Measurements from ENCODE around the gene CDKN1A. TPM values are rescaled to one million over a fixed set of nuclear protein-coding genes. Genes with fewer than 3 reads are reported as not detected.

Gene CDKN1A
- polyA plus RNA-seq, 3 donors, result 117 to 1,223 (median 144) TPM

GRCh38 chr6:36717231-36717825, 38.8 kb downstream of the CDKN1A start:
- Histone ChIP-seq H3K27ac (ENCODE audit: low read depth in 1 of 2, low read length in 2 of 2) (no peak overlapping the region), H3K4me3 (replicated peaks in 1 of 3; ENCODE audit: low read depth in 2 of 3, low read length in 3 of 3) (no peak overlapping the region), H4K20me1 (ENCODE audit: insufficient read depth, low read length) (no peaks in the 10 kb centered on the region), H3K36me3 (replicated peaks in 1 of 2; ENCODE audit: control insufficient read depth in 1 of 2, insufficient read depth in 2 of 2, low read length in 2 of 2) (peaks cover 81 to 98% of the 10 kb centered on the region in 2 donors), H3K4me2 (replicated peaks; ENCODE audit: extremely low read depth, low read length, poor library complexity, severe bottlenecking) (no peak overlapping the region), H3K9ac (ENCODE audit: insufficient read depth, low read length, poor library complexity, severe bottlenecking) (no peak overlapping the region), H3K9me3 (replicated peaks in 1 of 2; ENCODE audit: control insufficient read depth in 1 of 2, insufficient read depth in 1 of 2, low read length in 2 of 2) (no peaks in the 10 kb centered on the region), H3K4me1 (ENCODE audit: control insufficient read depth in 1 of 2, insufficient read depth in 2 of 2, low read length in 2 of 2) (peaks cover 0 to 4% of the 10 kb centered on the region in 2 donors), H3K27me3 (ENCODE audit: control insufficient read depth in 2 of 2, insufficient read depth in 2 of 2, low read length in 2 of 2) (no peaks in the 10 kb centered on the region), H3K79me2 (ENCODE audit: insufficient read depth, low read length) (peaks cover 20% of the 10 kb centered on the region), H2AFZ (ENCODE audit: insufficient read depth, low read depth, low read length, poor library complexity, severe bottlenecking) (no peak overlapping the region)
- intact Hi-C loops (cut with micrococcal nuclease), result no loop called here
- H3K27ac Mint-ChIP-seq, result peak overlapping the region in 2 of 7 donors; percentile 63 to 88
- no peaks in the 10 kb centered on the region for H3K27me3 Mint-ChIP-seq (ENCODE audit: low read depth in 3 of 3)
- peaks cover 55 to 98% of the 10 kb centered on the region in 2 donors for H3K36me3 Mint-ChIP-seq
- WGBS (ENCODE audit: insufficient coverage), result 93% methylated on average over 9 of the region's 13 CpGs
- DNase-seq, result no peak
- H3K4me3 Mint-ChIP-seq, result no peak overlapping the region
- no peaks in the 10 kb centered on the region for H3K4me1 Mint-ChIP-seq
- TF ChIP-seq CTCF (IDR thresholded peaks at IDR 0.05), result no peak
- H3K9me3 Mint-ChIP-seq, result no peaks in the 10 kb centered on the region

GRCh38 chr6:36717871-36718540, 39.5 kb downstream of the CDKN1A start:
- no peak overlapping the region for H3K9ac ChIP-seq (ENCODE audit: insufficient read depth, low read length, poor library complexity, severe bottlenecking)
- peaks cover 55 to 97% of the 10 kb centered on the region in 2 donors for H3K36me3 Mint-ChIP-seq
- no peak overlapping the region for H3K27ac ChIP-seq (ENCODE audit: low read depth in 1 of 2, low read length in 2 of 2)
- H3K9me3 Mint-ChIP-seq, result no peaks in the 10 kb centered on the region
- H4K20me1 ChIP-seq (ENCODE audit: insufficient read depth, low read length), result no peaks in the 10 kb centered on the region
- WGBS (ENCODE audit: insufficient coverage), result 97% methylated on average over 8 of the region's 12 CpGs
- H3K9me3 ChIP-seq (replicated peaks in 1 of 2; ENCODE audit: control insufficient read depth in 1 of 2, insufficient read depth in 1 of 2, low read length in 2 of 2), result no peaks in the 10 kb centered on the region
- DNase-seq, result no peak
- no peak for TF ChIP-seq CTCF (IDR thresholded peaks at IDR 0.05)
- no peaks in the 10 kb centered on the region for H3K27me3 Mint-ChIP-seq (ENCODE audit: low read depth in 3 of 3)
- intact Hi-C loops (cut with micrococcal nuclease), result no loop called here
- H3K27me3 ChIP-seq (ENCODE audit: control insufficient read depth in 2 of 2, insufficient read depth in 2 of 2, low read length in 2 of 2), result no peaks in the 10 kb centered on the region
- H3K4me3 Mint-ChIP-seq, result no peak overlapping the region
- H3K79me2 ChIP-seq (ENCODE audit: insufficient read depth, low read length), result peaks cover 15% of the 10 kb centered on the region
- no peak overlapping the region for H2AFZ ChIP-seq (ENCODE audit: insufficient read depth, low read depth, low read length, poor library complexity, severe bottlenecking)
- no peak overlapping the region for H3K4me3 ChIP-seq (replicated peaks in 1 of 3; ENCODE audit: low read depth in 2 of 3, low read length in 3 of 3)
- no peaks in the 10 kb centered on the region for H3K4me1 Mint-ChIP-seq
- H3K4me1 ChIP-seq (ENCODE audit: control insufficient read depth in 1 of 2, insufficient read depth in 2 of 2, low read length in 2 of 2), result peaks cover 0 to 4% of the 10 kb centered on the region in 2 donors
- peaks cover 88 to 99% of the 10 kb centered on the region in 2 donors for H3K36me3 ChIP-seq (replicated peaks in 1 of 2; ENCODE audit: control insufficient read depth in 1 of 2, insufficient read depth in 2 of 2, low read length in 2 of 2)
- H3K4me2 ChIP-seq (replicated peaks; ENCODE audit: extremely low read depth, low read length, poor library complexity, severe bottlenecking), result no peak overlapping the region
- H3K27ac Mint-ChIP-seq, result peak overlapping the region in 2 of 7 donors; percentile 63 to 71

Data from CD14-positive monocyte (primary cell).